ENCODE data around the gene KLHL5. TPM values are rescaled to one million over a fixed set of nuclear protein-coding genes. Genes with fewer than 3 reads are reported as not detected.

The KLHL5 gene
- total RNA-seq, 1 donor from 2014 or later, result 65.9 TPM

GRCh38 chr4:39118034-39118658 is 56.1 kb downstream of the KLHL5 start:
- Histone ChIP-seq H3K36me3 (no peaks in the 10 kb centered on the region), H3K79me2 (ENCODE audit: low read depth) (no peaks in the 10 kb centered on the region), H3K9me3 (ENCODE audit: low read depth) (no peaks in the 10 kb centered on the region), H3F3A (ENCODE audit: low read depth) (no peaks in the 10 kb centered on the region), H3K27me3 (no peaks in the 10 kb centered on the region), H3K4me1 (no peaks in the 10 kb centered on the region), H3K27ac (no peak overlapping the region), H4K20me1 (ENCODE audit: low read depth) (no peaks in the 10 kb centered on the region), H3K4me3 (no peak overlapping the region), H2AFZ (replicated peaks) (no peak overlapping the region), H3K4me2 (no peak overlapping the region), H3K9ac (no peak overlapping the region)
- Mint-ChIP-seq H3K9me3 (peaks cover 2% of the 10 kb centered on the region), H3K36me3 (peaks cover 36% of the 10 kb centered on the region), H3K27ac (no peak overlapping the region), H3K4me1 (peaks cover 4% of the 10 kb centered on the region), H3K27me3 (ENCODE audit: insufficient read depth, low read depth) (no peaks in the 10 kb centered on the region), H3K4me3 (no peak overlapping the region)
- no peak for TF ChIP-seq EZH2phosphoT487 (IDR thresholded peaks at IDR 0.05)
- no peak for TF ChIP-seq EZH2 (IDR thresholded peaks at IDR 0.05)
- no peak for TF ChIP-seq CTCF (IDR thresholded peaks at IDR 0.05)
- DNase-seq (ENCODE audit: low spot score), result no peak

GRCh38 chr4:39120418-39120817 is 58.4 kb downstream of the KLHL5 start:
- Mint-ChIP-seq H3K4me1 (peaks cover 4% of the 10 kb centered on the region), H3K4me3 (no peak overlapping the region), H3K27ac (no peak overlapping the region), H3K9me3 (peaks cover 10% of the 10 kb centered on the region), H3K36me3 (peaks cover 32% of the 10 kb centered on the region), H3K27me3 (ENCODE audit: insufficient read depth, low read depth) (no peaks in the 10 kb centered on the region)
- DNase-seq (ENCODE audit: low spot score), result no peak
- Histone ChIP-seq H3K36me3 (no peaks in the 10 kb centered on the region), H4K20me1 (ENCODE audit: low read depth) (no peaks in the 10 kb centered on the region), H3K4me1 (no peaks in the 10 kb centered on the region), H3K79me2 (ENCODE audit: low read depth) (no peaks in the 10 kb centered on the region), H3K9ac (no peak overlapping the region), H3K4me3 (no peak overlapping the region), H3K4me2 (no peak overlapping the region), H3K27ac (no peak overlapping the region), H3F3A (ENCODE audit: low read depth) (no peaks in the 10 kb centered on the region), H2AFZ (replicated peaks) (no peak overlapping the region), H3K9me3 (ENCODE audit: low read depth) (no peaks in the 10 kb centered on the region), H3K27me3 (no peaks in the 10 kb centered on the region)
- TF ChIP-seq EZH2 (IDR thresholded peaks at IDR 0.05), result no peak
- no peak for TF ChIP-seq CTCF (IDR thresholded peaks at IDR 0.05)
- no peak for TF ChIP-seq EZH2phosphoT487 (IDR thresholded peaks at IDR 0.05)

- Histone ChIP-seq H3K4me1 (no peaks in the 10 kb centered on the region), H3K9me3 (ENCODE audit: low read depth) (no peaks in the 10 kb centered on the region), H3K4me3 (no peak overlapping the region), H4K20me1 (ENCODE audit: low read depth) (no peaks in the 10 kb centered on the region), H2AFZ (replicated peaks) (no peak overlapping the region), H3K36me3 (no peaks in the 10 kb centered on the region), H3F3A (ENCODE audit: low read depth) (no peaks in the 10 kb centered on the region), H3K79me2 (ENCODE audit: low read depth) (no peaks in the 10 kb centered on the region), H3K9ac (no peak overlapping the region), H3K27ac (no peak overlapping the region), H3K27me3 (no peaks in the 10 kb centered on the region), H3K4me2 (no peak overlapping the region)
- Mint-ChIP-seq H3K4me1 (peaks cover 3% of the 10 kb centered on the region), H3K36me3 (peaks cover 21% of the 10 kb centered on the region), H3K27ac (no peak overlapping the region), H3K4me3 (no peak overlapping the region), H3K9me3 (peaks cover 10% of the 10 kb centered on the region), H3K27me3 (ENCODE audit: insufficient read depth, low read depth) (no peaks in the 10 kb centered on the region)
- no peak for DNase-seq (ENCODE audit: low spot score)
- TF ChIP-seq EZH2 (IDR thresholded peaks at IDR 0.05) (no peak), CTCF (IDR thresholded peaks at IDR 0.05) (no peak), EZH2phosphoT487 (IDR thresholded peaks at IDR 0.05) (no peak)
These were observed 63.0 kb downstream of the KLHL5 start for GRCh38 chr4:39124885-39125599.

All from neural progenitor cell (in vitro differentiated cells).